HG02870 (cell line): ENCODE results near the gene GAST.

ENCODE experiments used
- ATAC-seq: cut with Tn5 transposase; IDR thresholded peaks from one replicate; pipeline ENCODE4 v1.9.1; 2021; ENCODE audit warnings: mild to moderate bottlenecking, moderate library complexity; ENCODE audit not compliant: unreplicated experiment

The GAST gene

DNA sequence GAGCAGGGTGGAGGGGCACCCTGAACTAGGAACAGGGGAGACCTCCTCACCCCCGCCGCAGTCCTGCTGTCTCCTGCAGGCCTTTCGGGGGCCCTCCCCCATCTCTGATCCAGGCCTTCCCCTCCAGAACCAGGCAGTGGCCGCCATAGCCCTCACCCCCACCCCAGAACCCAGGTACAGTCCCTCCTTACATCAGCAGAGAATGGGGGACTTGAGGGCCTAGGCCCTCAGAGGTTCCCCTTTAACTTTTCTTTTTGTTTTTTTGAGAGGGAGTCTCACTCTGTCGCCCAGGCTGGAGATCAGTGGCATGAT, 26.6 kb downstream of the GAST start:
- no peak for ATAC-seq

DNA sequence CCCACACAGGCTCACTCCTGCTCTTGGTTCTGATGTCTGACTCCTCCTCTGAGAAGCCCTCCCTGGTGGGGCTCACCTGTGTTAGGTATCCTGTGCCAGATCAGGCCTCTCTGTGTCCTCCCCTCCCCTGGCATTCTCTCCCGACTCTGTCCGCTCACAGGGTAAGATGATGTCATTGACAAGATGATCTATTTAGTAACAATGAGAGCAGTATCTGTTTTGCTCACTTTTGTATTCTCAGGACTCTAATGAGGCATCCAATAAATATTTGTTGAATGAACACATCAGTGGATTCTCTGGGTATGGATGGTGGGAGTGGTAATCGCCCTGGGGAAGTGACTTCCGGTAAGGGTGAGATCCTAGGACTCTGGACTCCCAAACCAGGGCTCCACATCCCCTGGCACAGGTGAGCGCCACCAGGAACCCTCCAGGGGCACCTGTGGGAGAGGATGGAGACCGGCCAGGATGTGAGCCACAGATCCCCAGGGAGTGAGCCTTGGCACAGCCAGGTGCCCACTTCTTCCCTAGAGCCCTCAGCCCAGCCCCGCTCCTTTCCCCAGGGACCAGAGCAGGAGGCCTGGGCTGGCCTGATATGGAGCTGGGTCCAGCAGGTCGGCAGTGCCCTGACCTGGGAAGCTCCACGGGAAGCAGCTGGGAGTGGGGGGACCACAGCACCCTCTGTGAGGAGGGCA, 27.7 kb downstream of the GAST start:
- no peak for ATAC-seq

DNA sequence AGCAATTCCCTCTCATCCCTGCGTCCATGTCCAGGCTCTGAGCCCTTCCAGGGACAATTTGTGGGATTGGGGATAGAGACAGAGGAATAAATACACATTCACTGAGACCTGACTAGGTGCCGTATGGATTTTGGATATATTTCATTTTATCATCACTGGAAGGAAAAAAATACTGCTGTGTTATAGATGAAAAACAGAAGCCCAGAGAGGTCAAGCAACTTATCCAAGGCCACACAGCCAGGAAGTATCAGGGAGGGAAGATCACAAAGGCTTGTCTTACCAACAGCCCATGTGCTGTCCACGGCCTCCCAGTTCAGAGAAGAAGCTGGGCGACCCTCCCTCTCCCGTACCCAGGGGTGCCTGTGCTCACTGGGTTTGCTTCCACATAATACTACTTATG, 28.4 kb downstream of the GAST start:
- no peak for ATAC-seq

DNA sequence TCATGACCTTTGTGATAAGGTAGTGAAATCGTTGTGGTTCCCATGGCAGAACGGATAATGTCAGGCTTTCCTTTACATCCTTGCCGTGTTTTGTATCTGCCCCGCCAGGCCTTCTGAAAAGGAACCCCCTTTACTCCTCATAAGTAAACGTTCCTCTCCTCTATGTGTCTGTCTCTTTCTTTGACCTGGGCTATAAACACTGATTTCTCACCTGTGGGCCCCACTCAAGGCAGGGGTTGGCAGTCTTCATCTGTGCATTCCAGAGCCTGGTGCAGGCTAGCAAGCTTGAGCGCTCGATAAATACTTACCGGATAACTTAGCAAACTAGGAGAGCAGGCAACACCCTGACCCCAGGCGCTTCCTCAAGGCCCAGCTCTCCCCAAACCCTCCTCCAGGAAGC, 29.6 kb downstream of the GAST start:
- no peak for ATAC-seq

DNA sequence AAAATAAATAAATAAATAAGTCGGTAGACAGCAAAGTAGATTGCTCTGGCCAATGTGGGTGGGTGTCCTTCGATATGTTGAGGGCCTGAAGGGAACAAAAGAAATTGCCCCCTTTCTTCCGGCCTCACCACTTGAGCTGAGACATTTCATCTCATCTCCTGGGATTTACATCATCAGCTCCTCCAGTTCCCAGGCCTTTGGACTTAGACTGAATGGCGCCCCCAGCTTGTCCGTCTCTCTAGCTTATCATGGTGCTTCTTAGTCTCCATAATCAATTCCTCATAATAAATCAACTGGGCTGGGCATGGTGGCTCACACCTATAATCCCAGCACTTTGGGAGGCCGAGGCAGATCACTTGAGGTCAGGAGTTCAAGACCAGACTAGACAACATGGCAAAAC, 36.1 kb downstream of the GAST start:
- no peak for ATAC-seq

DNA sequence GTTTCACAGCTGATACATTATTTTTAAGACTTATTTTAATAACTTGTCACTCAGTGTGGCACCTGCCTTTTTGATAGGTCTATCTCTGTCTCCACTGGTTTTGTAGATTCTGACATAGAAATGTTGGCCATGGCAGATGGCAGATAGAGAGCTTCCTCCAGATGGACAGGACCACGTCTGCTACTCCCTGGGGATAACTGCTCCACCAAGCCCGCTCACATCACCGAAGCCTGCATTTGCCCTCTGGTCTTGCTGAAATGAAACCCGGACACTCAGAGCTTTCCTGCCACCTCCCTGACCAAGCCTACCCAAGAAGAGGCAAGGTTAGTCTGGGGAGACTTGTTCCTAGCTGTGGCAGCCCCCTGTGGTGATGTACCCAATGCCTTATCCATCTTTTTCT, 38.7 kb downstream of the GAST start:
- ATAC-seq = no peak

DNA sequence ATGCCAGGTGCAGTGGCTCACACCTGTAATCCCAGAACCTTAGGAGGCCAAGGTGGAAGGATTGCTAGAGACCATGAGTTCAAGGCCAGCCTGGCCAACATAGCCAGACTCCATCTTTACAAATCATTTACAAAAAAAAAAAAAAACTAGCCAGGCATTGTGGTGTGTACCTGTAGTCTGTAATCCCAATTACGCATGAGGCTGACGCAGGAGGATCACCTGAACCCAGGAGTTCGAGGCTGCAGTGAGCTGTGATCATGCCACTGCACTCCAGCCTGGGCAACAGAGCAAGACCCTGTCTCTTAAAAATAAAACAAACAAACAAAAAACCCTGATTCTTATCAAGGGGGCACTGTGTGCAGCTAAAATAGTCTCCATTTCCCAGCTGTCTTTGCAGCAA, 39.2 kb downstream of the GAST start:
- ATAC-seq = no peak

DNA sequence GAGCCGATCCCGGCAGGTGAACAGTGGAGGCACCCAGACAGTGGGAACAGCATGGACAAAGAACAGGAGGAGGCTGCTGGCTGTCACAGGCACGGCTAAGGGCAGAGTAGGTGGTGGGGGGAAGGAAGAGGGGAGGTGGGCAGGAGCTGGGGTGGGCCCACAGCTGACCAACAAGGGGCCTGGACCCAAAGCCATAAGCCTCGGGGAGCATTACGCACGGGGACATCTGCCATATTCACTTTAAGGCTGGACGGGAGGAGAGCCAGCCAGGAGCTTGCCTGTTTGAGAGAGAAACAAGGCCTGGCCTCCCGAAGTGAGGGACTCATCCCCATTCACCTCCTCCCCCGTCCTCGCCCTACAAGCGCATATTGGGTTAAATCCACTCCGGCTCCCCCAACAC, 41.9 kb downstream of the GAST start:
- no peak for ATAC-seq

DNA sequence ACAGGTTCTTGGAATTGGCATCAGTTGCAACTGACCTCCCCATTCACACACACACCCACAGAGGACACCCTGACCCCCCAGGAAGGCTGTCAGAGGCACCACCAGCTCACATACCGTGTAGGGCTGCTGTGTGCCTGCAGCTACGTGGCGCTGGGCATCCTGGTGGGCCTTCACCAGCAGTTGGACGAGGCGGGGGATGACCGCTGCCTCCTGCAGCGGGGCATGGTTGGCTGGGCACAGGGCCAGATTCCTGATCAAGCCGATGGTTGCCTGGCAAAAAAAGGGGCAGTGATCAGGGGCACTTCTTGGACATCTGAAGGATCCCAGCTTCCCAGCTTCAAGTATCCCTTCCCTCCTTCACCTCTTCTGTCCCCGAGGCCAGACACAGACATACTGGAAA, 46.5 kb downstream of the GAST start:
- ATAC-seq = no peak

DNA sequence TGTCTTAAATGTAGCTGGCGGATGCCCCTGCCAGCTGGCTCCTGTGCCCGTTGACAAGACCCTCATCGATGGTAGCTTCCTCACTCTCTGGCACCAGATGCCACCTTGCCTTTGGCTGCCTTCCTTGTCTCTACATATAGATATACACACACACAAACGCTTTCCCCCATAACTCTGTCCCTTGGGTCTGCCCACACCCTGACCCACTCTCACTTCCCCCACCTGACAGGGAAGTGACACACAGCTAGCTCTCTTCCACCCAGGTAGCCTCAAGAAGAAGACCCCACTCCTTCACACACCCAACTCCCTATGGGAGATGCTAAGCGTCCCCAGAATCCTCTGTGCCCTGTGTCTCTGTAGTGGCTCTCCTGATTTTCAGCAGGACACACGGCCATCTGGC, 48.7 kb downstream of the GAST start:
- ATAC-seq = no peak

DNA sequence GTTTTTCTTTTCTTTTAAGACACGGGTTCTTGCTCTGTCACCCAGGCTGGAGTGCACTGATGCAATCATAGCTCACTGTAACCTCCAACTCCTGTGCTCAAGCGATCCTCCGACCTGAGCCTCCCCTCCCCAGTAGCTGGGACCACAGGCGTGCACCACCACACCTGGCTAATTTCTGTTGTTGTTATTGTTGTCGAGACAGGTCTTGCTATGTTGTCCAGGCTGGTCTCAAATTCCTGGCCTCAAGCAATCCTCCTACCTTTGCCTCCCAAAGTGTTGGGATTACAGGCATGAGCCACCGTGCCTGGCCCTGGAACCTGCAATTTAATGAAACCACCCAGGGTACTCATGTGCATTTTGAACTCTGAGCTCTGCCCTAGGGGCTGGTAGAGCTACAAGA, 50.3 kb downstream of the GAST start:
- ATAC-seq = no peak

DNA sequence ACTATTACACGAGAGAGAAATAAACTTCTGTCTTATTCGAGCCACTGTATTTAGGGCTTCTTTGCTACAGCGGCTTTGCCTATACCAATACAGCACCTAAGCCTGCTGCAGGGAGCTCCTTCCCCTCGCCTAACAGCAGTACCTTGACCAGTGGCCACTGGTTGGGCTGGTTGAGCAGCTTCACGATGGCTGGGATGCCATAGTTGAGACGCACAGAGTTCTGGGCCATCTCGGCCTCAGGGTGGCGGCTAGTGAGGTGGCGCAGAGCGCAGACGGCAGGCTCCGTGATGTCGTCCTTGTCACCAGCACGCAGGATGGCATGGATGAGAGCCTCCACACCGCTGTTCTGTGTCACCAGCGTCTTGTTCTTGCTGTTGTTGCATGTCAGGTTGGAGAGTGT, 50.7 kb downstream of the GAST start:
- no peak for ATAC-seq

DNA sequence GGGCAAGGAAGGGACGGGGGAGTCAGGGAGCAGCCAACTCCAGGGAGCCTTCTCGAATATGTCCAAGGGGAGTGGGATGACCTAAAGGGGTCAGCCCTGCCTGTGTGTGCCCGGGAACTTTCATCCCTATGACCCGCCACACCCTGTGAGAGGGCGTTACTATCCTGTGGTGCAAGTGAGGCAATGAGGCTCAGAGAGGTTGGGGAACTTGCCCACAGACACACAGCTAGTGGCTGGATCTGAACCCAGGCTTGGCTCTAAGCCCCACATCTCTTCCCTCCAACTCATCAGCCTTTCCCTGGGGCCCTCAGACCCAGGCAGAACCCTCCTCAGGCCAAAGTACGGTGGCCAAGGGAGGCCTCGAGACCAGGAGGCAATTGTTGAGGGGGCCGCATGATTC, 51.2 kb downstream of the GAST start:
- no peak for ATAC-seq
